Stimulated activated CD4-positive, alpha-beta T cell treated with anti-CD3 and anti-CD28 coated beads, TNF-alpha, amount 100 ng/mL, for 48 hours (primary cell): Measurements from ENCODE around the gene EFCAB14.
"Not testable (repeated sequence)": the region's sequence is repeated elsewhere in the genome, so short reads cannot be mapped to it uniquely, and the experiment has no call there.

ENCODE experiments used
- DNase-seq, 3 donors: peaks; one replicate each; pipeline ENCODE4 v3.0.0-alpha.2; 2020; ENCODE audit warnings: low read depth in 3 of 3

The EFCAB14 gene

DNA sequence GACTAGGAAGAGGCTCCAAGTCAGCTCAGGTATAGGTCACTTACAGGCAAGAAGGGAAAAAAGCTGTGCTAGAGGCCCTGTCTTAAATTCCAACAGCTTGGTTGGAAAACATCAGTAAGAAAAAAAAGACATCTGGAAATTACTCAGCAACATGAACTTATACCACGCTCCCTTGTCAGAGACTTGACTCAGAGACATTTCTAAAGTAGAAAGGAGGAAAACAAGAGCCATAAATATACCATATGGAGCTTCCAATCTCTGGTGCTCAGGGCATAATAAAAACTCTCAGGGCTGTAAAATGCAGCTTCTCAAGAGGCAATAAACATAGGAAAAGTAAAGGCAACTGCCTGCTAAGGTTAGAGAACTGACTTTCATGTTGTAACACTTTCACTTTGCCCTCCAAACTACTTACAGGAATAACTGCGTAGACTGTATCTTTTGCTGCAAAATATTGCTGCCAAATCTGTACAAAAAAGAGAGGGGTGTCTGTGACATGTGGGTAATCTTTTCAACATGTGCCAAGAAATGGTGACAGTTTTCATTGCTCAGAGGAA lies 65.4 kb downstream of the EFCAB14 start:
- no peak for DNase-seq

DNA sequence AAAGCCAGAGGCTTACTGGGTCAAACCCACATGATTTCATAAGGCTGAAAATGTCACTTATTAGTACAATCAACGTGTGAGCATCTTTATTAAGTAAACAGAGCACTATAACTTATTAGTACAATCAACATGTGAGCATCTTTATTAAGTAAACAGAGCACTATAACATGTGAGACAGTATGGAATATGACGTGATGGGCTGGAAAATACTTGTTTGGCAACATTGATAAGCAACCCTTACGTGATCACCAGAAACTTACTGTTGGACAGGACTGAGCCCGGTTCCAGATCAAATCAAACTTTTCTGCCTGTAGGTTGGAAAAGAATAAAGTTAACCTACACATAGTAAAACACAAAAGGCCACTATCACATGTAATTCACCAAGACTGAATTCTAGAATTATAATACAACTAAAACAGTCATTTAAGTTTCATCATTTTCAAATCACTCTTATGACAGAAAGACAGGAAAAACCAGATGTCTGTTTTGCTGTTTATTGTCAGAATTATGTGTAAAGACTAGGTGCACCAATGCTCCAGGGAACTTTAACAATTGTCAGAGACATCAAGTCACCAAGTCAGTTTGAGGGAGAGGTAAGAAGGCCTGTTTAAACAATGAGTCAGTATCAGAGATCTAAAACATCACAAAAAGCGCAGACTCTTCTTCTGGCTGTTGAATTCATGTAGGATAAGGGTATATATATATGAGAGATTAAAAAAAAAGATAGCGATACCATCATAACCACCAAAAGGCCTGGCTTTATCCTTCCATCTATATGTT lies 66.4 kb downstream of the EFCAB14 start:
- DNase-seq: no peak

- DNase-seq: not testable (repeated sequence)
Measured at GRCh38 chr1:46651152-46651551, 67.8 kb downstream of the EFCAB14 start.

DNA sequence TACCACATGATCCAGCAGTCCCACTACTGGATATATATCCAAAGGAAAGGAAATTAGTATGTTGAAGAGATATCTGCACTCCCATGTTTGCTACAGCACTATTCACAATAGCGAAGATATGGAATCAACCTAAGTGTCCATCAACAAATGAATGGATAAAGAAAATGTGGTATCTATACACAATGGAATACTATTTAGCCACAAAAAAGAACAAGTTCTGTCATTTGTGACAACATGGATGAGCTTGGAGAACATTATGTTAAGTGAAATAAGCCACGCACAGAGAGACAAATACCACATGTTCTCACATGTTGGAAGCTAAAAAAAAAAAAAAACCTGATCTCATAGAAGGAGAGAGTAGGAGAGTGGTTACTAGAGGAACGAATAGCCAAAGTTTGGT lies 68.4 kb downstream of the EFCAB14 start:
- no peak for DNase-seq

DNA sequence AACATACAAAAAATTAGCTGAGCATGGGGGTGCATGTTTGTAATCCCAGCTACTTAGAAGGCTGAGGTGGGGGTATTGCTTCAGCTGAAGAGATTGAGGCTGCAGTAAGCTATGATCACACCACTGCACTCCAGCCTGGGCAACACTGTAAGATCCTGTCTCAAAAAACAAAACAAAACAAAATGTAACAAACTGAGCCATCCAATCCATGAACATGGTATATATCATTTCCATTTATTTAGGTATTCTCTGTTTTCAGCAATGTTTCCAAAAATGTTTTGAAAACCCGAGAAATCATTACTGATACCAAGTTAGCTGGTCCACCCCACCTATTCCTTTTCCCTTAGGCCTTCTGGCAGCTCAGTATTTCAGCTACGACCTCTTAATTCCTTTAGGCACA lies 69.2 kb downstream of the EFCAB14 start:
- no peak for DNase-seq

DNA sequence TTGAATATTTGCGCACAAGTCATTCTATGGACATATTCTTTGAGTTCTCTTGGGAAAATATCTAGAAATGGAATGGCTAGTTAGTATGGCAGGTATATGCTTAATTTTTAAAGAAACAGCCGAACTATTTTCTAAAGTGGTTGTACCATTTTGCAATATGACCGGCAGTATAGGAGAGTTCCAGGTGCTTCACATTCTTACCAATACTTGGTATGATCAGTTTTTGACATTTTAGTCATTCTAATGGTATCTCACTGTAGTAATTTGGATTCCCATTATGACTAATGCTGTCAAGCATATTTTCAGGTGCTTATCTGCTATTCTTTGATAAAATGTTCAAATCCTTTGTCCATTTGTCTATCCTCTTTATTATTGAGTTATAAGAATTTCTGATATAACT lies 71.3 kb downstream of the EFCAB14 start:
- DNase-seq: no peak

GRCh38 chr1:46646844-46647243 lies 72.1 kb downstream of the EFCAB14 start:
- no peak for DNase-seq

GRCh38 chr1:46646331-46646730 lies 72.6 kb downstream of the EFCAB14 start:
- no peak for DNase-seq

DNA sequence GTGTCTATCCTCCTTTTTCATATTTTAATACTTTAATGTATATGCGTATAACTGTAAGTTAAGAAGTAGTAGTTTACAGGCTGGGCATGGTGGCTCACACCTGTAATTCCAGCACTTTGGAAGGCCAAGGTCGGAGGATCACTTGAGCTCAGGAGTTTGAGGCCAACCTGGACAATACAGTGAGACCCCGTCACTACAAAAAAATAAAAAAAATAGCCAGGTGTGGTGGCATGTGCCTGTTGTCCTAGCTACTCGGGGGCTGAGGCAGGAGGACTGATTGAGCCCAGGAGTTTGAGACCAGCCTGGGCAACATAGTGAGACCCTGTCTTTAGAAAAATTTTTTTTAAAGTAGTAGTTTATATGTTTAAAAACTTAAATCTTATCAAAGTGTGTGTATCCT lies 73.1 kb downstream of the EFCAB14 start:
- no peak for DNase-seq

- no peak for DNase-seq
Measured at GRCh38 chr1:46643368-46643775, 75.5 kb downstream of the EFCAB14 start.

- DNase-seq: no peak
Measured at GRCh38 chr1:46642115-46642680, 76.7 kb downstream of the EFCAB14 start.

DNA sequence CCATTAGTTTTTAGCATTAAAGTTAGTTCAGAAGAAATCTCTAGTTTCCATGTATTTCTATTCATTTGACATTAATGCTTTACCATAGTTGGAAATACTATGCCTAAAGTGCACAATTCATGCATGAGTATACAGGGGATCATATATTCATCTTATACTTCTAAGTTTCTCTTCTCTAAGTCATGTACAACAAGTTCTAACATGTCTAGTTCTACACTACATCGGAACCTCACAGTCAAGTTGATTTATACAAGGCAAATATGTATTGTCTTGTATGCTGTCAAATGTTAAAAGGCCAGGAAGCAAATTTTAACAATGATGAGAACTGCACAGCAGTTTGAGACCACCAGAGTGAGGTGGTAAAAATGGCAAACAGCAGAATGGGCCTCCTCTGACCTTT lies 79.4 kb downstream of the EFCAB14 start:
- DNase-seq: no peak

GRCh38 chr1:46638921-46639320 lies 80.0 kb downstream of the EFCAB14 start:
- DNase-seq: no peak

GRCh38 chr1:46637444-46638083 lies 81.3 kb downstream of the EFCAB14 start:
- DNase-seq: no peak

DNA sequence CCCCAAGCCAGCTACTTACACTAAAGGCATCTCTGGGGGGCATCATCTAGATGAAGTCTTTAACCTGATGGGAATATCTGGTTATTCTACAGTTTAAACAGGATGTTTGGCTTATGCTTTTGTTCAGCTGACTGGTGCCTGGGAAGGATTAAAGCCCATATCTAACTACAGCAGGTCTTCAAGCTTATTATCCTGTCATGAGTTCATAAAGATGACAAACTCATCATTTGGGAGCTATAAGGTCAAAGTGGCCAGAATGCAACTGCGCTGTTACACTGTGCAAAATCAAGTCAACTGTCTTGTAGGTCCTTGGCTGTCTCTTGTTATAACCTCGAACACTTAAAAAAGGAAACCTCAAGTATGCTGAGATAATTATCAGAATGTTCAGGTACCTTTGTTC lies 83.7 kb downstream of the EFCAB14 start:
- no peak for DNase-seq

GRCh38 chr1:46630719-46631118 lies 88.2 kb downstream of the EFCAB14 start:
- DNase-seq: no peak
